ENCODE data around the gene CEACAM3.

Gene CEACAM3

GRCh38 chr19:41847351-41848105, 51.1 kb downstream of the CEACAM3 start:
- no peak for DNase-seq

GRCh38 chr19:41848666-41849065, 52.3 kb downstream of the CEACAM3 start:
- no peak for DNase-seq

GRCh38 chr19:41849067-41849466, 52.7 kb downstream of the CEACAM3 start:
- DNase-seq, result no peak

GRCh38 chr19:41850381-41850780, 54.0 kb downstream of the CEACAM3 start:
- no peak for DNase-seq

- DNase-seq, result no peak
Observed at GRCh38 chr19:41851456-41851855, 55.1 kb downstream of the CEACAM3 start.

- DNase-seq, result no peak
Observed at GRCh38 chr19:41853344-41853743, 57.0 kb downstream of the CEACAM3 start.

- no peak for DNase-seq
Observed at GRCh38 chr19:41853768-41854167, 57.4 kb downstream of the CEACAM3 start.

- DNase-seq, result no peak
Observed at GRCh38 chr19:41859213-41859617, 62.8 kb downstream of the CEACAM3 start.

- DNase-seq, result peak; percentile 98
Observed at GRCh38 chr19:41859618-41860418, 63.4 kb downstream of the CEACAM3 start, which contains the start of gene RPS19. Gene RPS19, plus strand, starts transcription at chr19:41860255. Its CDS starts 520 bp downstream, at chr19:41860775.

GRCh38 chr19:41860419-41861115, 64.2 kb downstream of the CEACAM3 start:
- DNase-seq, result no peak

All from activated T-cell treated with anti-CD3 and anti-CD28 coated beads for 4 hours (primary cell).